Esophagus squamous epithelium (tissue), 5 donors: ENCODE data around the gene NXT1. TPM values are rescaled to one million over a fixed set of nuclear protein-coding genes. Genes with fewer than 3 reads are reported as not detected.
A peak's percentile ranks its signal among the peaks of the same experiment; 100 is the strongest.

ENCODE experiments used
- DNase-seq: peaks from one replicate; lab custom pipeline; 2025; lab: John Stamatoyannopoulos, UW
- H3K27ac ChIP-seq, 4 donors: fragments of 200-600 bp; sonication (generic); one replicate each; pipeline ENCODE4 v1.5.1; 2016 to 2019; ENCODE audit warnings: mild to moderate bottlenecking in 1 of 4
- H3K27me3 ChIP-seq, 4 donors: fragments of 200-600 bp; sonication (generic); 1 replicate in 3 of 4; 2 replicates in 1 of 4; pipeline versions ENCODE4 v1.5.1 to v1.6.0; 2017 to 2021; ENCODE audit warnings: antibody characterized with exemption in 1 of 4
- H3K36me3 ChIP-seq, 3 donors: fragments of 200-600 bp; sonication (generic); one replicate each; pipeline ENCODE4 v1.5.1; 2016 to 2019
- H3K4me1 ChIP-seq, 3 donors: fragments of 200-600 bp; sonication (generic); one replicate each; pipeline ENCODE4 v1.5.1; 2017 to 2019
- H3K4me3 ChIP-seq, 4 donors: fragments of 200-600 bp; sonication (generic); 1 replicate in 3 of 4; 2 replicates in 1 of 4; pipeline ENCODE4 v1.5.1; 2016 to 2019; ENCODE audit warnings: mild to moderate bottlenecking in 2 of 4, moderate library complexity in 1 of 4
- H3K9me3 ChIP-seq, 3 donors: fragments of 200-600 bp; sonication (generic); one replicate each; pipeline ENCODE4 v1.5.1; 2016 to 2019
- CTCF ChIP-seq, 6 experiments: fragments of 450-650 bp in 4 of 6; fragments of 200-600 bp in 2 of 6; sonication (generic) in 2 of 6; IDR thresholded peaks; one replicate each; pipeline ENCODE4 v1.5.1; 2016 to 2019; ENCODE audit warnings: antibody characterized with exemption in 6 of 6, mild to moderate bottlenecking in 4 of 6, moderate library complexity in 4 of 6
- POLR2A ChIP-seq, 4 donors: fragments of 450-650 bp; IDR thresholded peaks; one replicate each; pipeline ENCODE4 v1.6.1; 2017; ENCODE audit warnings: antibody characterized with exemption in 4 of 4, mild to moderate bottlenecking in 4 of 4, moderate library complexity in 3 of 4
- WGBS, 2 donors: methylation state at CpG; one replicate each; pipeline ENCODE4 v1.1.5; 2018; 5-methylcytosine and 5-hydroxymethylcytosine counted together
- intact Hi-C: fragments of 100-400 bp; cut with DNase I; formaldehyde crosslinking; loops from one replicate; pipeline ENCODE4 v1.15.0; 2022
- total RNA-seq, 4 donors: library from RNA; depleted of rRNA; stranded (reverse); fragments of >200 nt; gene quantifications; one replicate each; pipeline ENCODE4 v1.1.0, GENCODE V29; 2016
- donor health status: DM: yes; HTN: yes; CAD: no.

Gene NXT1
- total RNA-seq, 4 donors from 2014 or later: 21.3 to 43.0 (median 38.0) TPM

DNA sequence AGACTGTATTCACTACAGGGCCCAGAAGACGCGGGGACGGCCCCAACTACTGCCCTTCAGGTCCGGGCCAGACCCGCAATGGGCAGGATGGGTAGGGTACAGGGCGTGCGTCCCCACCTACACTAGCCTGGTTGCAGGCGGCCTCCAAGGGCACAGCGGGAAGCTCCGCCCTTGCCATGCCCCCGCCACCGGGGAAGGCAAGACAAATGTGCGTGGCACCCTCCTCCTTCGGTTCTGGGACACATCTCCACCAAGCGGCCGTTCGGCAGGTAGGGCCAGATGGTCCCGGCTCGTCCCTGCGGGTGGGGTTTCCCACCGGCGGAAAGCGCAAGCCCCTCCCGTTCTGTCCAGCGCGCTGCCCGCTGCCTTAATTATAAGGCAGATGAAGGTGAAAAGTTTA is 5.6 kb downstream of the NXT1 start:
- Histone ChIP-seq H3K4me3 (no peak overlapping the region), H3K36me3 (peaks cover 0 to 29% (median 4%) of the 10 kb centered on the region in 3 donors), H3K4me1 (peaks cover 15 to 58% (median 32%) of the 10 kb centered on the region in 3 donors), H3K27ac (peak overlapping the region in 2 of 4 donors; percentile 96 to 97), H3K9me3 (no peaks in the 10 kb centered on the region), H3K27me3 (no peaks in the 10 kb centered on the region)
- 78 to 80% methylated on average over 13 to 26 of the region's 27 CpGs for WGBS, 2 donors
- TF ChIP-seq POLR2A (IDR thresholded peaks at IDR 0.05) (no peak), CTCF (IDR thresholded peaks at IDR 0.05) (no peak)
- intact Hi-C loops: no loop called here
- no peak for DNase-seq

GRCh38 chr20:23357767-23358562 is 7.4 kb downstream of the NXT1 start:
- 0 to 2% methylated on average over 5 to 9 of the region's 71 CpGs for WGBS, 2 donors
- Histone ChIP-seq H3K4me1 (peaks cover 12 to 48% (median 22%) of the 10 kb centered on the region in 3 donors), H3K4me3 (peak overlapping the region; percentile 58 to 85 (median 66)), H3K9me3 (no peaks in the 10 kb centered on the region), H3K36me3 (peaks cover 0 to 29% (median 4%) of the 10 kb centered on the region in 3 donors), H3K27me3 (no peaks in the 10 kb centered on the region), H3K27ac (peak overlapping the region; percentile 96 to 98 (median 98))
- TF ChIP-seq CTCF (IDR thresholded peaks at IDR 0.05) (peak in 5 of 6 experiments; percentile 8 to 20 (median 19)), POLR2A (IDR thresholded peaks at IDR 0.05) (peak in 2 of 4 donors; percentile 73 to 82)
- DNase-seq: peak; percentile 99
- intact Hi-C loops: no loop called here

DNA sequence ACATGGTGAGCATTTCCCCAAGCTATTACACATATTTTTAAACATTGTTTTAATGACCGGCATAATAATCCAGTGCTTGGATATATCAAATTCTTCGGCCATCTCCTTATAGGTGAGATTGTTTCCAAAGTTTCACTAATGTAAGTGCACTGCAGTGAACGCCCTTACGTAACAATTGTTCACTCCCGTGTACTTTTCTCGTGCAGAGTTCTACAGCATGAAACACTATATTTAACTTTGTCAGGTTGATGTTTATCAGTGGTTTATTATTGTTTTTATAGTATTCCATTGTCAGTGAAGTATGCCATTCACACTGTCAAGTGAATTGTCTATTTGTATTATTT is 7.9 kb downstream of the NXT1 start:
- H3K4me3 ChIP-seq: peak overlapping the region; percentile 58 to 85 (median 66)
- DNase-seq: no peak
- peaks cover 0 to 29% (median 4%) of the 10 kb centered on the region in 3 donors for H3K36me3 ChIP-seq
- peaks cover 18 to 50% (median 28%) of the 10 kb centered on the region in 3 donors for H3K4me1 ChIP-seq
- TF ChIP-seq POLR2A (IDR thresholded peaks at IDR 0.05) (no peak), CTCF (IDR thresholded peaks at IDR 0.05) (no peak)
- no peaks in the 10 kb centered on the region for H3K27me3 ChIP-seq
- H3K27ac ChIP-seq: peak overlapping the region; percentile 96 to 98 (median 98)
- no peaks in the 10 kb centered on the region for H3K9me3 ChIP-seq
- intact Hi-C loops: no loop called here
- 14 to 19% methylated on average over 6 of the region's 6 CpGs for WGBS, 2 donors

DNA sequence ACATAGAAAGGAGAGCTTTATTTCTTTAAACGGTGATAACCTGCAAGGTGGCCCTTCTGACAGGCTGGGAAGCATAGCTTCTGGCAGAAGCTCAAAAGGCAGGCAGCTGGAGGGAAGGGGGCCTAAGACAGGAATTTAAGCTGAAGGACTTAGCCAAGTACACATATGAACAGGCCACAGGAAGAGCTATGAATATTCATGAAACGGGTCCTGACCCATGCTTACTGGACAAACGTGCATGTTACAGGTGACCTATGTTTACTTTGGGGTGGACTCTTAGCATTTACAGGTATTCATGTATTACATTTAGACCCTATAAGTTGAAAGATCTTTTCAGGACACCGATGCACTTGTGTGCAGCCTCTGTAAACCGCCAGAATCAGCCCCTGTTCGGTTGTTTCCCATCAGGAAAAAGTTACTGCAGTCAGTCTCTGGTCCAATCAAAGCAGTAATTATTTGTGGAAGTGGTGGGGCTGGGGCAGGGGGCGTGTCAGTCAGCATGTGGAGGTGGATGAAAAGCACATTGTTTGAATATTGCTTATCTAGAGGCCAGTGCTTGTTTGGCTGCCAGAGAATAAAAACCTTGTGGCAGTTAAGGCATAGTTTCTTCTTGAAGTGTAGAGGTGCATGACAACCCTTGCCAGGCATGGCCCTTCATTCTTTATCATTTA is 8.5 kb downstream of the NXT1 start:
- Histone ChIP-seq H3K27ac (peak overlapping the region; percentile 96 to 98 (median 98)), H3K4me1 (peaks cover 18 to 55% (median 30%) of the 10 kb centered on the region in 3 donors), H3K4me3 (peak overlapping the region in 2 of 4 donors; percentile 58 to 65), H3K9me3 (no peaks in the 10 kb centered on the region), H3K27me3 (no peaks in the 10 kb centered on the region), H3K36me3 (peaks cover 0 to 24% (median 4%) of the 10 kb centered on the region in 3 donors)
- DNase-seq: no peak
- TF ChIP-seq POLR2A (IDR thresholded peaks at IDR 0.05) (no peak), CTCF (IDR thresholded peaks at IDR 0.05) (no peak)
- intact Hi-C loops: no loop called here
- 50 to 53% methylated on average over 6 to 7 of the region's 7 CpGs for WGBS, 2 donors

DNA sequence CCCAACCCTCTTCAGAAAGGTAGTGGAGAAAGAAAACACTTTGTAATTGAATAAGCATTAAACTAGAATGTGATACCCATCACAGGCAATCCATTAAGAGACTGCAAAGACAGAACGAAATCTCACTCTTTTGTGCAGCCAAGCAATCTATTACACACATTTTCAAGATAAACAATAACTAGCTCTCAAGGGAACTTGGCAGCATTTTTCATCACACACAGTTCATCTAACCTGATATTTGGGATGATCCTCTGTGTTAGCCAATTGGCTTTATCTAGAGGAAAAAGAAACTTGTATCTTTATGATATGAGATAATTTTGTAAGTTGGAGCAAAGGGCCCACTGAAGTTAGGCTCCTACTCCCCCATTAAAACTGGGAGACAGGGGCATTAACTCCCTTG is 9.9 kb downstream of the NXT1 start:
- WGBS, 2 donors: 52 to 54% methylated on average over 1 of the region's 1 CpG
- H3K4me1 ChIP-seq: peaks cover 18 to 64% (median 31%) of the 10 kb centered on the region in 3 donors
- peaks cover 0 to 23% (median 2%) of the 10 kb centered on the region in 3 donors for H3K36me3 ChIP-seq
- no peak for TF ChIP-seq POLR2A (IDR thresholded peaks at IDR 0.05)
- no peak for TF ChIP-seq CTCF (IDR thresholded peaks at IDR 0.05)
- peak overlapping the region; percentile 96 to 100 (median 100) for H3K27ac ChIP-seq
- H3K9me3 ChIP-seq: no peaks in the 10 kb centered on the region
- DNase-seq: no peak
- intact Hi-C loops: no loop called here
- H3K27me3 ChIP-seq: no peaks in the 10 kb centered on the region
- no peak overlapping the region for H3K4me3 ChIP-seq
